HG03575 (cell line): ENCODE results near the gene SGMS1.
"Not testable (repeated sequence)": the region's sequence is repeated elsewhere in the genome, so short reads cannot be mapped to it uniquely, and the experiment has no call there.

Experiments
- ATAC-seq: cut with Tn5 transposase; IDR thresholded peaks from one replicate; pipeline ENCODE4 v1.9.1; 2021; ENCODE audit not compliant: unreplicated experiment, insufficient number of reproducible peaks, low FRiP score; ENCODE audit errors: extremely low read depth

The SGMS1 gene

DNA sequence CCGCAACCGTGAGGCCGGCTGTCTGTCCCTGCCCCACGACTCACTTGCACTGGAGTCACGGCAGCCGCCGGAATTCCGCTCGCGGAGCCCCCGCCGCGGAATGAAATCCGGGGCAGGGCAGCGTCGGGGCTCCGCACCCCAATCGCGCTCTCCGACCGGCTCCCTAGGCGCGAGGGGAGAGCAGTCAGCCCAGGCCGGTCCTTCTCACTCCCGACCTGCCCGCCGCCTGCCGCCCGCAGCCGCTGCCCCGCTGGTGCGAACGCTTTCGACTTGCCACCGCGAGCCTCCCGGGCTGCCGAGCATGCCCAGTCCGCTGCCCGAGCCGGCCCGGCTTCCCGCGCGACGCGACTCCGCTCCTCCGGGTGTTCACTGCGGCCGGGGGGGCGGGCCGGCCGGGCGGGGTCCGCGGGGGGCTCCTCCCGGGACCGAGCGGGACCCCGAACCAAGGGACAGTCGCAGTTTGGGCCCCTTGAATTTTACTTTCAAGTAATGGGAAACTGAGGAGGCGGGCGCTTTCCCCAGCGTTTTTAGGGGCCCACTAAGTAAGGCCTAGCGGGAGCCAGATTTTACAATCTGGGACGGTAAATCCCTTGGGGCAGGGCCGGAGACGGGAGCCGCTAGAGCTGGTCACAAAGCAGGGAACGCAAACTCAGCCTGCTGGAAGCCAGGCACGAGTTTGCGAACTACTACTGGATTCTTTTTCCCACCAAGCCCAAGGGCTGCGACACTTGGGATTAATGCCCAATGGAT is at the start of gene SGMS1:
Gene SGMS1 (minus strand): TSS at position 294 of the 750 bp plus-strand sequence. CDS start 279,842 bp downstream, outside the sequence.
- peak; percentile 15 for ATAC-seq

DNA sequence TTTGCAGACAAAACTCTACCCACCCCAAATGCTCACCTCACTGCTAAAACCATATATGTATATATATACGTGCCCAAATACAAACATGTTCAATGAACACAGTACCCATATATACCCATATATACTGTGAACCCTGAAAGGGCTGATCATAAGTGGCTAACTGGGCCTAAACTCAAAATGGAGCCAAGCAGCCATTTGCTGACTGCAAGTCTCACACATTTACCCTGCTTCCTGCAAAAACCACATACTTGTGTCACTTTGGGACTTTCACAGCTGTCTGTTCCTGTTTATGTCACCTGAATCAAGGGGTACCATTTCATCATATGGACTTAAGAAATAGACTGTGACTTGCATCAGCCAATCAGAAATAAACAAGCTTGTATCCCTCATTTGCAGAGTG is 48.4 kb upstream of the SGMS1 start:
- ATAC-seq: not testable (repeated sequence)

DNA sequence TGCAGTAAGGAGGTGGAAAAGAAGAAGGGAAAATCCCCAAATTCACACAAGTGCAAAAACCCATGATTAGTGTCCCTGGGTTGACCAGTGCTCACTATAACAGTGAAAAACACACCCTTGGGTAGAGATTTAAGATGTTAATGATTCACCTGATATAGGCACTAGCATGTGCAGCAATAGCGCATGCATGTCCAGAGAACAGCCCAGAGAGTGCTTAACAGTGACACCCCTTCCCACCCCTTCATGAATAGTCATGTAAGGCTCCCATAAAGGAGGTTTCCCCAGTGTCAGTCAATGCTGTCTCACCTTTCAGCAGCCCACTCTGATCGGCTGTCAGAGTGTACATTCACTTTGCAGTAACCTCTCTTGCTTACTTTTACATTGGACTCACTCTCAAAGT is 47.9 kb upstream of the SGMS1 start:
- ATAC-seq: not testable (repeated sequence)

DNA sequence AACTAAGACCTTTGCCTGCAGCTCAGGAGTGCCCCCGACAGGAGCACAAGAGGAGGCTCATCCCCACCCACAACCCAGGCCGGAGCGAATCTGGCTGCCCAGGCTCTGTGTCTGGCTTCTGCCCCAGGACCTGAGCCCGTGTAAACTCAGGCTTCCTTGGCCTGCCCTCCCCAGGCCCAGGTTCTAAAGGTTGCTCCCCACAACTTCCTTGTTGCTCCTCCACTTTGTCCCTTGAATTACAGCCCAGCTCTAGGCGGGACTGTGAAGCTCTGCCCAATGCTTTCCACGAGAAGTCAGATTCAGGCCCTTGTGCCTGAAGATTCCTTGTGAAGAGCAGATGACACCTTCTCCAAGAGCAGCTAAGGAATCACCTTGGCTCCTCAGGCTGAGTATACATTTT is 46.2 kb upstream of the SGMS1 start:
- ATAC-seq: not testable (repeated sequence)

DNA sequence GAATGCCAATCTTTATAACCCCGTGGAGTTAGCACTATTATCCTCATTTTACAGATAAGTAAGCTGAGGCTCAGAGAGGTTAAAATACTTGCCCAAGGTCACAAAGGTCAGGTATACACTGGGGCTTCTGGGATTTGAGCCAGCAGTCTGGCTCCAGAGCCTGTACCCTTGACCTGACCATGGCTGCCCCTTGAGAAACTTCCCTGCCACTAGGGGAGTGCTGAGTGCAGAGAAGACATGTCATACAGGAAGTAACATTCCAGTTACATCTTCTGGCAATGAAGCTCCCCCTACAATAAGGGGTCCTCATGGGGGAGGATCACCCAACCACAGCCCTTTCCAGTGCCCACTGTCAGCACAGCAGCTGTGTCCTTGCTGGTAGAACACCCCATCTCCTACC is 43.6 kb upstream of the SGMS1 start:
- ATAC-seq: not testable (repeated sequence)

DNA sequence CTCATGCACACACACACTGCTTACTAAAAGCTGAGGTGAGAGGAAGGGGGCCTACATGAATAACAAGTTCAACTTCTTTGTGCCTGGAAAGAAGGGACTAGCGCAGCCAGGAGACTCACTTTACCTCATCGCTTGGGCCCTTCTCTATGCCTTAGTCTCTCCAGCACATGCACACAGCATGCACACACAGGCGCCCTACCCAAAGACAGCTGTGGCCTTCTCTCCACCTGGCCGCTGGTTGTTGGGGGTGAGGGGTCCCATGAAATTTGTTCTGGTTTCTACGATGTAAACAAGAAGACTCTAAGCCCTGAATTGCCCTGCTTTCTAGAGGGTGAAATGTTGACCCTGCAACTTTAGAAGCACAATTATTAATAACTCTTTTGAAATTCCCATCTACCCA is 38.7 kb upstream of the SGMS1 start:
- ATAC-seq: not testable (repeated sequence)

DNA sequence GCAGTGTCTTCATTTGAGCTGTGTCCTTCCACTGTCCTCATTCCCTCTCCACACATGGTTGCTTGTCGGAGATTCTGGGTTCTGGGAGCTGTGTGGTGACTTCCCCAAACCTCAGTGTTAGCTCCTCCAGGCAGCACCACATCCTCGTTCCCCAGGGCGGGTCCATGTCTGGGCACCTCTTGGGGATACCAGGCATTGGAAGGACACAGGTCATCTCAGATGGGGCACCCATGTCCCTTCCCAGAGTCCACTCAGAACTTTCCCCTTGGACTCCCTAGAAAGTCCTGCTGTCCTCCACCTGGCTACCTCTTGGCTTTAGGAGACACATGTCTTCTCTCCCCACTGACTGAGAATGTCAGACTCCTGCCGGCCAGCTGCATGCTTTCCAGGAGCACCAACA is 37.8 kb upstream of the SGMS1 start:
- ATAC-seq: not testable (repeated sequence)

DNA sequence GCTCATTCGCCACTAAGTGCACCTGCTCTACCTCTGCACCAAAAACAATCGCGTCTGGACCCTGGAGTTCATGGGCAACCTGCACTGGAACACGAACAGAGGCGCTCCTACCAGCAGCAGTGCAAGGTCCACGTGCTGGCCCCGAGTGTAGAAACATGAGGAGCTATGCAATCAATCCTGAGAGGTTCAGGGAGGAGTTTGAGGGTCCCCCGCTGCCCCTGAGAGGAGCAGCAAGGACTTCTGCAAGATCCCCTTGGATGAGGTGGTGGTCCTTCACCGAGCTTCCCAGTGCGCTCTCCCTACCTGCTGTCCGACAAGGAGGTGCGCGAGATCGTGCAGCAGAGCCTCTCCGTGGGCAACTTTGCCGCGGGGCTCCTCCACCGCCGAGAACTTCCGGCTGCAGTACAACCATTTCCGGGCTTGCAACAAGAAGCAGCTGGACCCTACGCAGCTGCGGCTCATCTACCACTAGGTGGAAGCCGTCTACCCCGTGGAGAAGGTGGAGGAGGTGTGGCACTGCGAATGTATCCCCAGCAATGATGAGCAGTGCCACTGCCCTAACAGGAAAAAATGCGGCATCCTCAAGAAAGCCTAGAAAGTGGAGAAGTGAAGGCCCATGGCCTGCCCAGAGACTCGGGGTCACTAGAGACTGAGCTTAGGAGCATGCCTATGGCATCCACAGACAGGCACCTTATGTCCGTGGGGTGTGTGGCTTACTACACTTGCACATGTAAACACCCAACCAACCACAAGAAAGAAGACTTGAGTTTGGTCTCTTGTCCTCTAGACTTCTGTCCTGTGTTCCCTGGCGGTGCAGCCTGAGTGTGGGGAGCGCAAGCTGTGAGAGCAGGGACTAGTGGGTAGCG is 36.3 kb upstream of the SGMS1 start:
- not testable (repeated sequence) for ATAC-seq

DNA sequence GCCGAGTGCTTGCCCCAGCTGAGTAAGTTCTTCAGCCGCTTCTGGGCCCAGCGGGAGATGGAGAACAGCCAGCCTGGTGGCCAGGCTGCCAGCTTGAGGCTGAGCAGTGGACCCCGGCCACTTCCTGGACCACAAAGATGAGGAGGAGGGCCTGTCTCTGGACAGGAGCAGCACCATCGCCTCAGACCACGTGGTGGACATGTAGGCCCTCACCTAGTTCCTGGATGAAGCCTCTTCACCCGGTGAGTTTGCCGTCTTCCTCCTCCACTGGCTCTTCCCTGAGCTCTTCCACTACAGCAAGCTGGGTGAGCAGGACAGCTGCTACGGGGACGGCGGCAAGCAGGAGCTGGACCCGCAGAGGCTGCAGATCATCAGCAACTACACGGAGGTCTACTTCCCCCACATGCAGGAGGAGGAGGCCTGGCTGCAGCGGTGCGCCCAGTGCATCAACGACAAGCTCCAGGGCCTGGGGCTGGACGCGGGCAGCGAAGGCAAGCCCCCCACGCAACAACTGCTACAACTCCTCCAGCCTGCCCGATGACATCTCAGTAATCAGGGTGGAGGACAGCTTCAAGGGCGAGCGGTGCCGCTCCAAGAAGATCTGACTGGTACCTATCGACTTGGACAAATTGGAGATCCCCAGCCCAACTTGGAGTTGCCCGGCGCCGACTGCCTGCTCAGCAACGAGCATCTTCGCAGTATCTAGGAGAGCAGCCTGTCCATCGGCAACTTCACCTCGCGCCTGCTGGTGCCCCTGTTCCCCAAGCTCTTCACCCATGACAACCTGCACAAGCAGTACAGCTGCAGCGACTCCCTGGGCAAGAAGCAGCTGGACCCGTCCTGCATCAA is 35.5 kb upstream of the SGMS1 start:
- ATAC-seq: not testable (repeated sequence)

DNA sequence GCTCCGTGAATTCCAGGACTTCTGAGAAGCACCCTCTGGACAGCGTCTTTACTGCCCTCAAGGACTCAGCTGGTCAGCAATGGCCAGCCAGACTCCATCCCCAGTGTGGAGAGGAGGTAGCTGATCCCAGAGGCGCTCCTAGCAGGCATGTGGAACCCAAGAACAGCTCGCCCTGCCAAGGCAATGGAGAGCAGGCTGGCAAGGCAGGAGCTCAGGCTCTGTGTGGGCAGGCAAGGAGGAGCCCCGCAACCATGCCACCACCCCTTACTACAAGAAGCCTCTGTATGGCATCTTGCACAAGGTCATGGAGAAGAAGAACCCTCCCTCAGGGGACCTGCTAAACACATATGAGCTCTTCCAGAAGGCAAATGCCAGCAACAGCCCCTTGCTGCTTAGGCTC is 34.4 kb upstream of the SGMS1 start:
- no peak for ATAC-seq

DNA sequence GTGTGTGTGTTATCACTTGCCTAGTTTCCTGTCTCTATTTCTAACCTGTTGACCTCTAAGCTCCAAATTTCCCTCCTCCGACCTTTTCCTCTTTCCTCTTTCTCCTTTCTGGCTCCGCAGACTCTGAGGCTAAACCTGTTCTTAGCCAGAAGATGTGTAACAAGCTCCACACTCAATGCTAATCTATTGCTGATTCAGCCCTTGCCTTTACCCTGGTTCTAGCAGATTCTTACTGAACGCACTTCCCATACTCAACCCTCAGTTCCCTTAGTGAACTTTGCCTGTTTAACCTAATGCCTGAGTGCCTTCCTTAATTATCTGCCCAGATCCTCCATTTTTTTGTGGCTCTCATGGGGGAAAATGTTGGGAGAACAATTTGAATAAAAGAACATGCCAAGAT is 30.0 kb upstream of the SGMS1 start:
- no peak for ATAC-seq

DNA sequence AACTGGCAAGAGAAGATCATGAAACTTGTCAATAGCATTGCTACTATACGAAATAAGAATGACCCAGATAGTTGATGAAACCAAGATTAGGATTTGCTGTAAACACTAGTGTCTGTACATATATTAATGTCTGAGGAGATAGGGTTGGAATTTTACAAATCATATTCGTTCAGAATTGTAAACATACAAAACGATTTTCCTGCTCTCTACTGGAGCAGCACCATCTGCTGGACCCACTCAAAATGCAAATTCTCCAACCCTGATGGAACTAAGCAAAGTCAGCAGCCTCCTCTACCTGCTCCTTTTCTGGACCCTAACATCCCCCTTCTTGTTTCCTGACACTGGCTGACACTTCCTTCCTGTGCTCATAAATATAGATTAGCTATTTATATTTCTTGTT is 29.4 kb upstream of the SGMS1 start:
- ATAC-seq: no peak

DNA sequence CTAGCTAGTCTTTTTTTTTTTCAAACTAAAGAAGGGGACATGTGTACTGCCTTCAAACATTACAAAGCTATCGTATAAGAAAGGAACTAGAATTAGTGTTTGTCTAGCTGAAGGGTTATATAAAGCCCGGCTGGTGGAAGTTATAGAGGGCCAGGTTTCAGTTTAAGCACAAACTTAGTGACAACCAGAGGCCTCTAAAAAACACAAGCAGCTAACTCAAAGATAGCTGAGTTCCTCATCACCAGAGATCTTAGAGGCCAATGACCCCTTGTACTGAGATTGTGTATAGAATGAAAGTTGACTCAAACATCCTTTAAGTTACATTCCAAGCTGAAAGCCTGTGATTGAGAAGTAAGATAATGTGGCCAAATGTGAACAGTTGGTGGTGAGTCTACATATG is 28.1 kb upstream of the SGMS1 start:
- ATAC-seq: no peak

DNA sequence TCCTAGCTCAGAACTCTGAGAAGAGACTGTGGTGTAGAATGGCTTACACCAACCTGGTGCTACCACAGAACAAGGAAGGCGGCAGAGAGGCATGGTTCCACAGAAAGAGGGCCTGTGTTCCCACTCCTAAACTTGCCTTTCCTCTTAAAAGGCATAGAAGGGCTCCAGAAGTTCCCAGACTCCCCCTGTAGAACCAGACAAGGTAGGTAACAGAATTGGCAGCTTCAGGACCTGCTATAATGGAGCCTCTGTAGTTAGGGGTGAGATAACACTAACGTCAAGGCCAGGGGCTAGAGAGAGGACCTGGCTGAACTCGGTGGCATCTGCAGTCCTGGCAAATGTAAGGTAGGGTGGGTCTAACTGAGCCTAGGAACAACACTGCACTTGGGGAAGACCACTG is 26.7 kb upstream of the SGMS1 start:
- ATAC-seq: no peak

DNA sequence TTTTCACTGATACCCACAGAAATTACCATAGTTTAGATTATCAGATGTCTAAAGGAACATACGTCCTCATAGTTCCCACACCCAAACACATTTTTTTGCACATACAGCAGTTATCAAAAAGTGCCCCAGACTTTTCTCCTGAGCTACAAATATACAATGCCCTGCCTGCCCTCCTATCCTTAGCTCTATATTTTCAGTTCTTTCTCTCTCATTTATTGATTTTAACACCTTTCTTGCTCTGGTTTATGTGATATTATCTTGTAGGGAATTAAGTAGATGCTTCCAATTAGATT is 25.1 kb upstream of the SGMS1 start:
- no peak for ATAC-seq

DNA sequence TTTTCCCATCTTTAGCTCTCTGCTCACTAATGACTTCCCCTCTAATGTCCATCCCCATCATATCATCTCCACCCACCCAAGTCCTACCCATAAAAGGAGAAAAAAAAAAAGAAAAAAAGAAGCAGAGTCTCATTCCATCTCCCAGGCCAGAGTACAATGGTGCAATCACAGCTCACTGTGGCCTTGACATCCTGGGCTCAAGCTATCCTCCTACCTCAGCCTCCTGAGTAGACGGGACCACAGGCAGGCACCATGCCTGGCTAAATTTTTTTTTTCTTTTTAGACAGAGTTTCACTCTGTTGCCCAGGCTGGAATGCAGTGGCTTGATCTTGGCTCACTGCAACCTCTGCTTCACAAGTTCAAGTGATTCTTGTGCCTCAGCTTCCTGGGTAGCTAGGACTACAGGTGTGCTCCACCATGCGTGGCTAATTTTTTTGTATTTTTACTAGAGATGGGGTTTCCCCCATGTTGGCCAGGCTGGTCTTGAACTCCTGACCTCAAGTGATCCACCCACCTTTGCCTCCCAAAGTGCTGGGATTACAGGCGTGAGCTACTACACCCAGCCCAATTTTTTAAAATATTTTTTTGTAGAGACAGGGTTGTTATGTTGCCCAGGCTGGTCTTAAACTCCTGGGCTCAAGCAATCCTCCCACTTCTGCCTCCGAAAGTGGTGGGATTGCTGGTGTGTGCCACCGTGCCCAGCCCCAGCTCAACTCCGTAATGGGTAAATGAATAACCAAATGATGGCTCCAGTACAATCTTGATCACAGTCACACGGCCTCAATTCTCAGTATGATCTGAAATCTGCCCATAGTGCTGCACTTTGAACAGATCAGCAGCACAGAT is 24.6 kb upstream of the SGMS1 start:
- ATAC-seq: peak; percentile 56

DNA sequence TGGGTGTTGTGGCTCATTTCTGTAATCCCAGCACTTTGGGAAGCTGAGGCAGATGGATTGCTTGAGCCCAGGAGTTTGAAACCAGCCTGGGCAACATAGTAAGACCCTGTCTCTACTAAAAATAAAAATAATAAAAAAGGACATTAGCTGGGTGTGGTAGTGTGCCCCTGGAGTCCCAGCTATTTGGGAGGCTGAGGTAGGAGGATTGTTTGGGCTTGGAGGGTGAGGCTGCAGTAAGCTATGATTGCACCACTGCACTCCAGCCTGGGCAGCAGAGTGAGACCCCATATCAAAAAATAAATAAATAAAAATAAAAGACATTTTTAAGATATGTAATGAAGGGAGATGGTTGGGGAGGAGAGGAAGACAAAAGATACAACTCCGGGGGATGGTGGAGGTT is 23.6 kb upstream of the SGMS1 start:
- not testable (repeated sequence) for ATAC-seq

DNA sequence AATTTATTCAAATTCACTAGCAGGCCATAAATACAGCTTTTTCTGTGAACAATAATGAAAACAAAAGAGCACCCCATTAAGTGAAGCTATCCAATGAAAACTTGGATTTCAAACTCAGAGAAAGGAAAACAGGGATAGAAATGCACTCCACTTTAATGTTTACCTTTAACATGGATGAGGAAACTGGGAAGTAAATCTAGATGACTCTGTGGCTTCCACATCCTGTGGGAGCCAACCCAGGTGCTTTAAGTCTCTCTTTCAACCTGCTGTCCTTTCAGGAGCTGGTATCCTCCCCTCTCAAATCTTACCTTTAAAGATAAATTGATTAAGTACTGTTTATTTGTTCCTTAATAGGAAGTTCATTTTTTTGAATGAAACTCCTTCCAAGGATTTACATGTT is 21.5 kb upstream of the SGMS1 start:
- no peak for ATAC-seq

DNA sequence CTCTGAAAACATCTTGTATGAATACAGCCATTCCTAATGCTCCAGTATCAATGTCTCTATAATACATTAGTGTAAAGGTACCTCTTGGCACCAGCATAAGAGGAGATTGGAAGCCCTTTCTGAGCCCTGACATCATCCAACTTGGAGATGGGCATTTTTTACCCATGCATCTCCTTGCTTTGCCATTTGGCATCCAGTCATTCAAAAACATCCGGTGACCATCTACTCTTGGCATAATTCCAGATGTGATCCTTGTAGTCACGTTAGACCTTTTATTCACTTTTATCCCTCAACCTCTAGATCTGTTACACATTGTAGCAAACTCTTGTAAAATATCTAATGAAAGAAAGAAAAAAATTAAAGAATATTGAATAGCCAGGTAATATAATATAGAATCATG is 17.9 kb upstream of the SGMS1 start:
- no peak for ATAC-seq
